GM10266 (cell line): Measurements from ENCODE around the gene CSMD2.

ENCODE experiments used
- DNase-seq: peaks from one replicate; pipeline ENCODE4 v3.0.0; 2012; ENCODE audit errors: extremely low spot score
- TF ChIP-seq, protein P1 (sequence below): IDR thresholded peaks from 2 replicates; pipeline ENCODE4 v1.5.1; 2012; ENCODE audit warnings: mild to moderate bottlenecking, low read depth; ENCODE audit not compliant: control insufficient read depth, insufficient read depth; ENCODE audit errors: missing control alignments

CSMD2 gene

DNA sequence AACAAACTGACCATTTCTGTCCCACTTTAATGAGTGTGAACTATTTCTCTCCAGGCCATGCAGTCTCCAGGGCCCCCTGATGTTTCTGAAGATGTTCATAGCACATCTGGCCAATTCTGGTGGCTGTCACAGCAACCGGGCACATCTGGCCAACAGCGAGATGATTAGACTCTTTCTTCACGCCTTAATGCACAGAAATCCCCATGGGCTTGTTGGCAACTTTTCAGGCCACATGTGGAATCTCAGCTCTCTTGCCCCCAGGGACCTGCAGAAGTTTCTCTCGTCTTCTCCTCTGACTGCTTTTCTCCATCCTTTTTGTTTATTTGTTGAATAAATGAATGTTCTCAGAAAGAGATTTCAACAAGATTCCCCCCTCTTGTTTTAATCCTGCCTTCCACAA lies 372.4 kb downstream of the CSMD2 start:
- DNase-seq = no peak
- TF ChIP-seq, protein P1, sequence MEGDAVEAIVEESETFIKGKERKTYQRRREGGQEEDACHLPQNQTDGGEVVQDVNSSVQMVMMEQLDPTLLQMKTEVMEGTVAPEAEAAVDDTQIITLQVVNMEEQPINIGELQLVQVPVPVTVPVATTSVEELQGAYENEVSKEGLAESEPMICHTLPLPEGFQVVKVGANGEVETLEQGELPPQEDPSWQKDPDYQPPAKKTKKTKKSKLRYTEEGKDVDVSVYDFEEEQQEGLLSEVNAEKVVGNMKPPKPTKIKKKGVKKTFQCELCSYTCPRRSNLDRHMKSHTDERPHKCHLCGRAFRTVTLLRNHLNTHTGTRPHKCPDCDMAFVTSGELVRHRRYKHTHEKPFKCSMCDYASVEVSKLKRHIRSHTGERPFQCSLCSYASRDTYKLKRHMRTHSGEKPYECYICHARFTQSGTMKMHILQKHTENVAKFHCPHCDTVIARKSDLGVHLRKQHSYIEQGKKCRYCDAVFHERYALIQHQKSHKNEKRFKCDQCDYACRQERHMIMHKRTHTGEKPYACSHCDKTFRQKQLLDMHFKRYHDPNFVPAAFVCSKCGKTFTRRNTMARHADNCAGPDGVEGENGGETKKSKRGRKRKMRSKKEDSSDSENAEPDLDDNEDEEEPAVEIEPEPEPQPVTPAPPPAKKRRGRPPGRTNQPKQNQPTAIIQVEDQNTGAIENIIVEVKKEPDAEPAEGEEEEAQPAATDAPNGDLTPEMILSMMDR = no peak

DNA sequence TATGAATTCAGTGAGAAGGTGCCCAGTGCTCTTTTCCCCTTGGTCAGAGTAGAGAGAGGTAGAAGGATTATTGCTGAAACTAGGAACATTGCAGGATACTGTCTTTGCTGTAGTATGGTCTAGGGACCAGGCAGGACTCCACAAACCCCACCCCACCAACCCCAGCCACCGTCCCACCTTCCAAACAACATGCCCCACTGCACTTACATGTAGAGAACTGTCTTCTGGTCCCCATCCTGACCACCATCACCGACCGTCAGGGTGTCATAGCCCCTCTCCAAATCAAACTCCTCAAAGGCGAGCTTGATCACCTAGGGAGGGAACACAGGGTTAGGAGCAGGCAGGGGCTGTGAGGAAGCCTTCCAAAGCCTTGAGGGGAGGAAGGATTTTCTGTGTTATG lies 372.8 kb downstream of the CSMD2 start:
- no peak for DNase-seq
- TF ChIP-seq, protein P1 = no peak

DNA sequence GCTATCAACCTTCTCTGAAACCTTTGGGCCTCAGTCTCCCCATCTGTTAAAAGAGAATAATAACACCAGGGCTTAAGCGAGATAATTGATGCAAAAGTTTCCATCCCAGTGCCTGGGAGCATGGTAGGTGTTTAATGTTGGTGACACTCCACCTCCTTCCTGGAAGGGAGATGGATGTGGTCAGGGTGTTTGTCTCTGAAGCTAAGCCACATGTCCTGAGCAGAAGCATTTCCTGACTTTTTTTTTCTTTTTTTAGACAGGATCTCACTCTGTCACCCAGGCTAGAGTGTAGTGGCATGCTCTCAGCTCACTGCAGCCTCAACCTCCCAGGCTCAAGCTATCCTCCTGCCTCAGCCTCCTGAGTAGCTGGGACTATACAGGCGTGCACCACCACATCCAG lies 373.8 kb downstream of the CSMD2 start:
- TF ChIP-seq, protein P1 = no peak
- no peak for DNase-seq

DNA sequence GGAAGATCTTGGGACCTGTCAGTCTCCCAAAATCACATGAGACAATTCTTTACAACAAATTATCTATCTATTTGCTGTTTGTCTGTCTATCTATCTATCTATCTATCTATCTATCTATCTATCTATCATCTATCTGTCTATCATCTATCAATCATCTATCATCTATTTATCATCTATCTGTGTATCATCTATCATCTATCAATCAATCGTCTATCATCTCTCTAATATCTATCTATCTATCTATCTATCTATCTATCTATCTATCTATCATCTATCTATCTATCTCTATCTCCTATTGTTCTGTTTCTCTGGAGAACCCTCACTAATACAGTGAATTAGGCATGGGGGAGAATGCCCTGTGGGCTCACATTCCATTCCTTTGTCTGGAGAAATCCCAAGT lies 374.5 kb downstream of the CSMD2 start:
- TF ChIP-seq, protein P1 = no peak
- DNase-seq = no peak

DNA sequence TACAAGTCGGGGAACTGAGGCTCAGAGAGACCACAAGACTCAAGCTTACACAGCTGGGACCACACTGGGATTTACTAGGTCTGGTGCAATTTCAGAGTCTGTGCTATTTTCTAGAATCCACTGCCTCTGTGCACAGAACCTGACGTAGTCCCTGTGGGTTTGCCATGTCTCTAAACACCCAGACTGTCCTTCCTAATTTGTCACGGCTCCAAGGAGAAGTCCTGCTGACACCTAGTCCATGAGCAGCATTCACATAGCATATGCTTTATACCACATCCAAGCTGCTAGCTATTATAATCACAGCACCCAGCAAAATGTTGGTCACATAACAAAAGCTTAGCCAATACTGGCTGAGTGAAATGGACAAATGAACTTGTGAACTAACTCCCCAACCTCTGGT lies 380.2 kb downstream of the CSMD2 start:
- DNase-seq = no peak
- TF ChIP-seq, protein P1 = no peak

DNA sequence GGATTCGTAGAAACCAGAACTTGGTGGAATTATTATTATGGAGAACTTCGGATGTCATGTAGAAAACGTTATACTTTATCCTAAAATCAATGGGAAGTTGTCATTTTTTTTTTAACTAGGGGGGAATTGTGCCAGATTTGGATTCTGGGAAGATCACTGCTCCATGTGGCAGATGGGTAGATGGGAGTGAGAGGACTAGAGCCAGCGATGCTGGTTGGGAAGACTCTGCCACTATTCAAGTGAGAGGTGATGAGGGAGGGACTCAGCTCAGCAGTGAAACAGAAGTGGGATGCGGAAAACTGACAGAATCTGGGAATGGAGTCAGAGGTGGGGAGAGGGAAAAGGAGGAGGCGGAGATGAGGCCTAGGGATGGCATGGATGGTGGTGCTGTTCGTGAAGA lies 382.3 kb downstream of the CSMD2 start:
- DNase-seq = no peak

DNA sequence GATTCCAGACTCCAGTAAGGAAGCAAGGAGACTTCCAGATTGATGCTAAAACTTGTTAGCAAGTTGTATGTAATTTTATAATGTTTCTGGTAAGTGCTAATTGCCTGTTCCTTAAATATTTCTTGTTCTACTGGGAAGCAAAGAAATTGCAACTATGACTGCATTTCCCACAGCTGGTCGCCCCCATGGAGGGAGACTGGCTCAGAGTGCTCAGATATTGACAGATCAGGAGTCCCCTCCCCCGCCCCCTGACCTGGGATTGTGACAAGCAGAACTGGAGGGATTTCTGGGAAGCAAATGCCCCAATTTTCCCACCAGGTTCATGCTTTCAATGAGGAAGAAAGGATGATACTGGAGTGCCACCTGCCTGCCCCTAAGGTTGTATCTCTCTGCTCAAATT lies 383.4 kb downstream of the CSMD2 start:
- TF ChIP-seq, protein P1 = no peak
- no peak for DNase-seq

More for the DNA sequence above, 382.3 kb downstream of the CSMD2 start:
- TF ChIP-seq, protein P1 = no peak
